ENCODE measurements around the gene SLC48A1. TPM values are rescaled to one million over a fixed set of nuclear protein-coding genes. Genes with fewer than 3 reads are reported as not detected.

Gene SLC48A1
- total and polyA plus RNA-seq, 2 donors (not counting 3 experiments of a cell fraction or from before 2014, with no cell fraction given): 17.3 to 20.3 TPM

- Histone ChIP-seq H4K20me1 (replicated peaks; ENCODE audit: control insufficient read depth, extremely low read depth, insufficient read depth, low read length) (no peaks in the 10 kb centered on the region), H3K9me3 (replicated peaks; ENCODE audit: control insufficient read depth, insufficient read depth, low read length) (no peaks in the 10 kb centered on the region), H3K4me1 (ENCODE audit: control insufficient read depth, extremely low read depth, insufficient read depth, low read length) (peaks cover 31% of the 10 kb centered on the region), H3K4me3 (replicated peaks in 1 of 3; ENCODE audit: insufficient read depth in 1 of 3, low read depth in 1 of 3, low read length in 3 of 3) (no peak overlapping the region), H3K27ac (ENCODE audit: insufficient read depth, low read depth, low read length) (peak overlapping the region; percentile 33), H3K9me1 (replicated peaks; ENCODE audit: control insufficient read depth, extremely low read depth, insufficient read depth, low read length) (no peaks in the 10 kb centered on the region), H3K36me3 (ENCODE audit: control insufficient read depth in 2 of 2, extremely low read depth in 1 of 2, insufficient read depth in 2 of 2, low read length in 2 of 2) (peaks cover 3 to 5% of the 10 kb centered on the region in 2 experiments), H3K27me3 (ENCODE audit: control insufficient read depth in 2 of 2, insufficient read depth in 2 of 2, low read length in 2 of 2) (no peaks in the 10 kb centered on the region), H3K4me2 (ENCODE audit: insufficient read depth, low read length) (no peak overlapping the region), H3K9ac (replicated peaks; ENCODE audit: extremely low read depth, insufficient read depth, low read length) (no peak overlapping the region), H2AFZ (ENCODE audit: low read depth, low read length) (no peak overlapping the region), H3K79me2 (ENCODE audit: control insufficient read depth, insufficient read depth, low read length) (no peaks in the 10 kb centered on the region)
- FAIRE-seq (no peak), DNase-seq (ENCODE audit: low read depth, low spot score) (no peak)
- dilution Hi-C loops (cut with MboI; ENCODE audit: extremely low pct_ligation_motif_present, low sequenced_read_pairs) (no loop called here), intact Hi-C loops (cut with micrococcal nuclease) (no loop called here)
- ChIA-PET POLR2A (no interaction called here), CTCF (interaction anchor here (0.8 to 10.4 kb wide), 15 partner anchors 8 to 64 kb away, joined by 3 to 244 read pairs (median 4); partner anchors contain the start of gene RAPGEF3)
- BruUV-seq (replicated peaks): no TSS peak
- TF ChIP-seq JUN (IDR thresholded peaks at IDR 0.05; ENCODE audit: borderline replicate concordance, insufficient read depth, insufficient read length, low read depth) (no peak), CTCF (IDR thresholded peaks at IDR 0.05; ENCODE audit: extremely low read depth in 1 of 2, insufficient read depth in 1 of 2, low read depth in 1 of 2, low read length in 2 of 2) (no peak), MAX (IDR thresholded peaks at IDR 0.05; ENCODE audit: insufficient read depth, insufficient read length) (no peak), EZH2 (IDR thresholded peaks at IDR 0.05; ENCODE audit: borderline replicate concordance, low read depth, low read length, severe bottlenecking) (no peak), GATA2 (IDR thresholded peaks at IDR 0.05; ENCODE audit: insufficient read depth, insufficient read length, low read depth, low read length) (no peak), FOS (IDR thresholded peaks at IDR 0.05; ENCODE audit: borderline replicate concordance, insufficient read depth, low read length) (no peak), POLR2A (IDR thresholded peaks at IDR 0.05; ENCODE audit: low read depth, low read length) (no peak), MYC (IDR thresholded peaks at IDR 0.05; ENCODE audit: low read depth, low read length) (no peak), POLR2AphosphoS5 (IDR thresholded peaks at IDR 0.05; ENCODE audit: insufficient read depth, low read depth, low read length) (no peak)
Measured at GRCh38 chr12:47777151-47777550, 4.1 kb downstream of the SLC48A1 start.

Data from endothelial cell of umbilical vein (primary cell).